ENCODE measurements around the gene KANSL1L. TPM values are rescaled to one million over a fixed set of nuclear protein-coding genes. Genes with fewer than 3 reads are reported as not detected.
A peak's percentile ranks its signal among the peaks of the same experiment; 100 is the strongest.

The KANSL1L gene
- total and polyA plus RNA-seq, 8 donors = 6.2 to 32.3 (median 15.7) TPM

- WGBS, 2 donors = 0 to 1% methylated on average over 58 of the region's 58 CpGs
- H3K27ac ChIP-seq = peak within 1 kb of the TSS; percentile 17 to 74 (median 58)
- H3K36me3 ChIP-seq = no peaks in the 10 kb centered on the region
- H3K27me3 ChIP-seq = no peaks in the 10 kb centered on the region
- intact Hi-C loops (cut with DNase I) = no loop called here
- FAIRE-seq (peak; percentile 74), DNase-seq (peak; percentile 96 to 98 (median 98)), ATAC-seq (peak; percentile 99 to 100 (median 100))
- no peaks in the 10 kb centered on the region for H3K9me3 ChIP-seq
- TF ChIP-seq, protein P1, sequence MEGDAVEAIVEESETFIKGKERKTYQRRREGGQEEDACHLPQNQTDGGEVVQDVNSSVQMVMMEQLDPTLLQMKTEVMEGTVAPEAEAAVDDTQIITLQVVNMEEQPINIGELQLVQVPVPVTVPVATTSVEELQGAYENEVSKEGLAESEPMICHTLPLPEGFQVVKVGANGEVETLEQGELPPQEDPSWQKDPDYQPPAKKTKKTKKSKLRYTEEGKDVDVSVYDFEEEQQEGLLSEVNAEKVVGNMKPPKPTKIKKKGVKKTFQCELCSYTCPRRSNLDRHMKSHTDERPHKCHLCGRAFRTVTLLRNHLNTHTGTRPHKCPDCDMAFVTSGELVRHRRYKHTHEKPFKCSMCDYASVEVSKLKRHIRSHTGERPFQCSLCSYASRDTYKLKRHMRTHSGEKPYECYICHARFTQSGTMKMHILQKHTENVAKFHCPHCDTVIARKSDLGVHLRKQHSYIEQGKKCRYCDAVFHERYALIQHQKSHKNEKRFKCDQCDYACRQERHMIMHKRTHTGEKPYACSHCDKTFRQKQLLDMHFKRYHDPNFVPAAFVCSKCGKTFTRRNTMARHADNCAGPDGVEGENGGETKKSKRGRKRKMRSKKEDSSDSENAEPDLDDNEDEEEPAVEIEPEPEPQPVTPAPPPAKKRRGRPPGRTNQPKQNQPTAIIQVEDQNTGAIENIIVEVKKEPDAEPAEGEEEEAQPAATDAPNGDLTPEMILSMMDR (IDR thresholded peaks at IDR 0.05) = no peak
- H3K4me1 ChIP-seq = peaks cover 13 to 32% (median 25%) of the 10 kb centered on the region in 3 donors
- H3K4me3 ChIP-seq = peak within 1 kb of the TSS; percentile 74 to 82 (median 81)
Observed at GRCh38 chr2:210002158-210003157, 168.8 kb downstream of the KANSL1L start, which contains the start of gene RPE. TSS of gene RPE (plus strand) at chr2:210002638. CDS start at chr2:210002662, 24 bp downstream.

- H3K9me3 ChIP-seq = no peaks in the 10 kb centered on the region
- no peak overlapping the region for H3K27ac ChIP-seq
- H3K36me3 ChIP-seq = no peaks in the 10 kb centered on the region
- H3K4me3 ChIP-seq = no peak overlapping the region
- H3K27me3 ChIP-seq = no peaks in the 10 kb centered on the region
- WGBS, 2 donors = 96 to 98% methylated on average over 31 to 32 of the region's 32 CpGs
- intact Hi-C loops (cut with DNase I) = no loop called here
- DNase-seq = peak in 3 of 6 donors; percentile 27 to 71 (median 45)
- TF ChIP-seq, protein P1 (IDR thresholded peaks at IDR 0.05) = no peak
- no peak for ATAC-seq
- peaks cover 13 to 24% (median 14%) of the 10 kb centered on the region in 3 donors for H3K4me1 ChIP-seq
- no peak for FAIRE-seq
Observed at GRCh38 chr2:210000464-210001324, 170.5 kb downstream of the KANSL1L start.

GRCh38 chr2:209998596-209998995 lies 172.6 kb downstream of the KANSL1L start:
- TF ChIP-seq, protein P1 (IDR thresholded peaks at IDR 0.05) = no peak
- WGBS, 2 donors = 48 to 55% methylated on average over 1 of the region's 1 CpG
- intact Hi-C loops (cut with DNase I) = no loop called here
- H3K36me3 ChIP-seq = no peaks in the 10 kb centered on the region
- ATAC-seq (no peak), FAIRE-seq (no peak), DNase-seq (no peak)
- H3K27me3 ChIP-seq = no peaks in the 10 kb centered on the region
- no peaks in the 10 kb centered on the region for H3K9me3 ChIP-seq
- H3K4me3 ChIP-seq = no peak overlapping the region
- H3K4me1 ChIP-seq = peaks cover 3 to 6% (median 5%) of the 10 kb centered on the region in 3 donors
- H3K27ac ChIP-seq = no peak overlapping the region

- intact Hi-C loops (cut with DNase I) = no loop called here
- WGBS, 2 donors = 91% methylated on average over 9 of the region's 9 CpGs
- no peak for ATAC-seq
Observed at GRCh38 chr2:209993968-209994367, 177.2 kb downstream of the KANSL1L start.

More at GRCh38 chr2:209993968-209994367, 177.2 kb downstream of the KANSL1L start:
- Histone ChIP-seq H3K4me1 (no peaks in the 10 kb centered on the region), H3K4me3 (no peak overlapping the region), H3K36me3 (no peaks in the 10 kb centered on the region), H3K9me3 (no peaks in the 10 kb centered on the region), H3K27ac (no peak overlapping the region), H3K27me3 (no peaks in the 10 kb centered on the region)
- TF ChIP-seq, protein P1 (IDR thresholded peaks at IDR 0.05) = no peak
- FAIRE-seq (no peak), DNase-seq (no peak)
